GM12878 (cell line): Measurements from ENCODE around the gene POU2F3. TPM values are rescaled to one million over a fixed set of nuclear protein-coding genes. Genes with fewer than 3 reads are reported as not detected.

Experiments used
- ATF2 ChIP-seq: IDR thresholded peaks from 2 replicates; pipeline ENCODE4 v1.6.1; 2012; ENCODE audit warnings: low read length, inconsistent platforms
- ATF3 ChIP-seq: IDR thresholded peaks from 2 replicates; pipeline ENCODE4 v1.6.1; 2011; ENCODE audit warnings: low read depth, mild to moderate bottlenecking, low read length, moderate library complexity, borderline replicate concordance; ENCODE audit errors: extremely low read depth
- CEBPB ChIP-seq, 2 experiments: fragments of 150-350 bp in 1 of 2; IDR thresholded peaks; 2 replicates each; pipeline ENCODE4 v1.6.1; 2012 to 2014; ENCODE audit warnings: low read depth in 2 of 2, low read length in 2 of 2, borderline replicate concordance in 1 of 2, inconsistent platforms in 1 of 2
- EP300 ChIP-seq, 2 experiments: fragments of 150-350 bp in 1 of 2; IDR thresholded peaks; 2 replicates each; pipeline ENCODE4 v1.6.1; 2011 to 2012; ENCODE audit warnings: low read depth in 2 of 2, low read length in 2 of 2, borderline replicate concordance in 1 of 2, improper control_type of control experiment in 1 of 2, inconsistent platforms in 1 of 2; ENCODE audit not compliant: control insufficient read depth in 1 of 2
- NRF1 ChIP-seq: conservative IDR thresholded peaks from 2 replicates; pipeline ENCODE4 v1.6.1; 2011; ENCODE audit warnings: mild to moderate bottlenecking, low read depth, low read length, improper control_type of control experiment
- POLR2A ChIP-seq: IDR thresholded peaks from 2 replicates; pipeline ENCODE4 v1.6.1; 2011; ENCODE audit warnings: low read depth, mild to moderate bottlenecking, low read length
- SMAD1 ChIP-seq: fragments of 450-650 bp; IDR thresholded peaks from 2 replicates; pipeline ENCODE4 v1.6.1; 2018; ENCODE audit warnings: mild to moderate bottlenecking, low read depth; ENCODE audit not compliant: partially characterized antibody
- SMARCA5 ChIP-seq: fragments of 450-650 bp; IDR thresholded peaks from 2 replicates; pipeline ENCODE4 v1.6.1; 2017; ENCODE audit warnings: mild to moderate bottlenecking
- SUZ12 ChIP-seq: fragments of 200-600 bp; sonication (generic); IDR thresholded peaks from one replicate; pipeline ENCODE4 v1.6.1; 2018; ENCODE audit warnings: antibody characterized with exemption, mild to moderate bottlenecking; ENCODE audit not compliant: unreplicated experiment
- TBL1XR1 ChIP-seq: IDR thresholded peaks from 2 replicates; pipeline ENCODE4 v1.6.1; 2012; ENCODE audit warnings: low read depth, low read length, improper control_type of control experiment
- polyA plus RNA-seq, 11 experiments: library from polyadenylated mRNA; depleted of rRNA in 4 of 11; unstranded in 6 of 11; stranded (reverse) in 5 of 11; fragments of >200 nt; fragmentation: Nextera tagmentation in 4 of 11; fragmentation: Illumina TruSeq in 1 of 11; extraction: Ambion mirVana in 4 of 11; extraction: Trizol in 1 of 11; gene quantifications; 1 replicate in 1 of 11; 2 replicates in 10 of 11; pipeline versions ENCODE4 v1.2.1 to v1.2.3, GENCODE V29; 2011 to 2016; ENCODE audit warnings: inconsistent platforms in 2 of 11, missing spikeins in 2 of 11, low read depth in 1 of 11
- total RNA-seq, 4 experiments: library from RNA; depleted of rRNA in 3 of 4; stranded (reverse); fragments of >200 nt in 3 of 4; fragmentation: Illumina TruSeq in 1 of 4; extraction: Trizol in 1 of 4; gene quantifications; 2 replicates each; pipeline versions ENCODE4 v1.2.1 to v1.2.3, GENCODE V29; 2013 to 2021
- TF ChIP-seq, protein P1 (sequence below): fragments of 450-650 bp; IDR thresholded peaks from 2 replicates; pipeline ENCODE4 v1.6.1; 2017; ENCODE audit warnings: antibody characterized with exemption, mild to moderate bottlenecking, moderate library complexity
- TF ChIP-seq, protein P2 (sequence below): IDR thresholded peaks from 2 replicates; pipeline ENCODE4 v1.6.1; 2012; ENCODE audit warnings: low read depth, low read length, improper control_type of control experiment

The POU2F3 gene
- total and polyA plus RNA-seq, 10 of the 15 experiments (the other 5 are each of a cell fraction or from before 2014, with no cell fraction given): 0.09 to 4.4 (median 0.33) TPM

- TF ChIP-seq ATF2 (no peak), SUZ12 (no peak), SMARCA5 (no peak), POLR2A (no peak), ATF3 (no peak), CEBPB (IDR thresholded peaks at IDR 0.05; ENCODE audit: borderline replicate concordance in 1 of 2, low read depth in 2 of 2, low read length in 2 of 2) (no peak), SMAD1 (no peak), NRF1 (no peak), EP300 (IDR thresholded peaks at IDR 0.05; ENCODE audit: borderline replicate concordance in 1 of 2, control insufficient read depth in 1 of 2, low read depth in 2 of 2, low read length in 2 of 2) (no peak), TBL1XR1 (no peak)
- TF ChIP-seq, protein P1, sequence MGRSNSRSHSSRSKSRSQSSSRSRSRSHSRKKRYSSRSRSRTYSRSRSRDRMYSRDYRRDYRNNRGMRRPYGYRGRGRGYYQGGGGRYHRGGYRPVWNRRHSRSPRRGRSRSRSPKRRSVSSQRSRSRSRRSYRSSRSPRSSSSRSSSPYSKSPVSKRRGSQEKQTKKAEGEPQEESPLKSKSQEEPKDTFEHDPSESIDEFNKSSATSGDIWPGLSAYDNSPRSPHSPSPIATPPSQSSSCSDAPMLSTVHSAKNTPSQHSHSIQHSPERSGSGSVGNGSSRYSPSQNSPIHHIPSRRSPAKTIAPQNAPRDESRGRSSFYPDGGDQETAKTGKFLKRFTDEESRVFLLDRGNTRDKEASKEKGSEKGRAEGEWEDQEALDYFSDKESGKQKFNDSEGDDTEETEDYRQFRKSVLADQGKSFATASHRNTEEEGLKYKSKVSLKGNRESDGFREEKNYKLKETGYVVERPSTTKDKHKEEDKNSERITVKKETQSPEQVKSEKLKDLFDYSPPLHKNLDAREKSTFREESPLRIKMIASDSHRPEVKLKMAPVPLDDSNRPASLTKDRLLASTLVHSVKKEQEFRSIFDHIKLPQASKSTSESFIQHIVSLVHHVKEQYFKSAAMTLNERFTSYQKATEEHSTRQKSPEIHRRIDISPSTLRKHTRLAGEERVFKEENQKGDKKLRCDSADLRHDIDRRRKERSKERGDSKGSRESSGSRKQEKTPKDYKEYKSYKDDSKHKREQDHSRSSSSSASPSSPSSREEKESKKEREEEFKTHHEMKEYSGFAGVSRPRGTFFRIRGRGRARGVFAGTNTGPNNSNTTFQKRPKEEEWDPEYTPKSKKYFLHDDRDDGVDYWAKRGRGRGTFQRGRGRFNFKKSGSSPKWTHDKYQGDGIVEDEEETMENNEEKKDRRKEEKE: no peak
- TF ChIP-seq, protein P2, sequence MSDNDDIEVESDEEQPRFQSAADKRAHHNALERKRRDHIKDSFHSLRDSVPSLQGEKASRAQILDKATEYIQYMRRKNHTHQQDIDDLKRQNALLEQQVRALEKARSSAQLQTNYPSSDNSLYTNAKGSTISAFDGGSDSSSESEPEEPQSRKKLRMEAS: no peak
Observed at GRCh38 chr11:120334894-120335462, 95.0 kb downstream of the POU2F3 start (continued).
